Measurements from ENCODE around the gene GLTP. TPM values are rescaled to one million over a fixed set of nuclear protein-coding genes. Genes with fewer than 3 reads are reported as not detected.

GLTP gene
- total RNA-seq, 1 experiment from 2014 or later: 15.5 TPM

DNA sequence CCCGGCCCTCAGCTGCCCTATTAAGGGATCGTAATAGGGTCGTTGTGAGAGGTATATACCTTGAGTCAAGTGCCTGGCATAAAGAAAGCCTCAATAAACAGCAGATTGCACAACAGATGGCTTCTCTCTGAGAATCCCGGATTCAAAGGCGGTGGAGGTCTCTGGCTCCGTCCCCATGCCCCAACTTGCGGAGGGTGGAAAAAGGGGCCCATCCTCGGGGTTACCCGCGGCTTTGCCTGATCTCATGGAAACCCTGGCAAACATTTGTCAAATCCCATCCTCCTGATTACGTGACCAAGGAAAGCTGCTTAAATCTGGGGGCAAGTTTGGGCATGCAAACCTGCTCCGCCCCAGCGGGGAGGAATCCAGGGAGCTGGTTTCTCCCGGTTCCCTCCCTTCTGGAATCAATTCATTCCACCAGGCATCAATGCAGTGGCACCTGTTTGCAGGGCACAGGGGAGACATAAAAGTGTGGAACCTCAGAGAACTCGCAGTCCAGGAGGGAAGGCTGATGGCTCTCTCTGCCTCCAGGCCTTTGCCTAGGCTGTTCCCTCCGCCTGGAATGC is 59.4 kb downstream of the GLTP start:
- no peaks in the 10 kb centered on the region for H3K4me1 ChIP-seq (ENCODE audit: insufficient read depth, low read length)
- TF ChIP-seq, protein P1, sequence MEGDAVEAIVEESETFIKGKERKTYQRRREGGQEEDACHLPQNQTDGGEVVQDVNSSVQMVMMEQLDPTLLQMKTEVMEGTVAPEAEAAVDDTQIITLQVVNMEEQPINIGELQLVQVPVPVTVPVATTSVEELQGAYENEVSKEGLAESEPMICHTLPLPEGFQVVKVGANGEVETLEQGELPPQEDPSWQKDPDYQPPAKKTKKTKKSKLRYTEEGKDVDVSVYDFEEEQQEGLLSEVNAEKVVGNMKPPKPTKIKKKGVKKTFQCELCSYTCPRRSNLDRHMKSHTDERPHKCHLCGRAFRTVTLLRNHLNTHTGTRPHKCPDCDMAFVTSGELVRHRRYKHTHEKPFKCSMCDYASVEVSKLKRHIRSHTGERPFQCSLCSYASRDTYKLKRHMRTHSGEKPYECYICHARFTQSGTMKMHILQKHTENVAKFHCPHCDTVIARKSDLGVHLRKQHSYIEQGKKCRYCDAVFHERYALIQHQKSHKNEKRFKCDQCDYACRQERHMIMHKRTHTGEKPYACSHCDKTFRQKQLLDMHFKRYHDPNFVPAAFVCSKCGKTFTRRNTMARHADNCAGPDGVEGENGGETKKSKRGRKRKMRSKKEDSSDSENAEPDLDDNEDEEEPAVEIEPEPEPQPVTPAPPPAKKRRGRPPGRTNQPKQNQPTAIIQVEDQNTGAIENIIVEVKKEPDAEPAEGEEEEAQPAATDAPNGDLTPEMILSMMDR (conservative IDR thresholded peaks at IDR 0.05): no peak

More for the DNA sequence above, 59.4 kb downstream of the GLTP start:
- Histone ChIP-seq H3T11ph (ENCODE audit: low read length) (no peak overlapping the region), H3K23me2 (ENCODE audit: insufficient read length, low read depth, low read length, poor library complexity, severe bottlenecking) (no peaks in the 10 kb centered on the region), H3K18ac (ENCODE audit: insufficient read length, low read depth, low read length) (no peak overlapping the region), H3K14ac (ENCODE audit: insufficient read depth, low read length) (no peak overlapping the region), H3K9ac (ENCODE audit: extremely low read depth, insufficient read length, low read length) (no peak overlapping the region), H4K8ac (replicated peaks; ENCODE audit: insufficient read length, low read depth, low read length) (no peak overlapping the region), H2BK120ac (ENCODE audit: low read depth, low read length, poor library complexity, severe bottlenecking) (no peak overlapping the region), H3K79me1 (ENCODE audit: insufficient read depth, low read depth, low read length, poor library complexity, severe bottlenecking) (no peaks in the 10 kb centered on the region), H3K27me3 (ENCODE audit: insufficient read depth, low read length) (no peaks in the 10 kb centered on the region), H3K4ac (ENCODE audit: low read depth, low read length) (no peak overlapping the region), H2BK20ac (ENCODE audit: low read depth, low read length, poor library complexity, severe bottlenecking) (no peak overlapping the region), H2BK12ac (ENCODE audit: insufficient read length, low read depth, low read length) (no peak overlapping the region), H4K5ac (ENCODE audit: insufficient read length, low read depth, low read length) (no peak overlapping the region), H2AFZ (ENCODE audit: low read length) (no peak overlapping the region), H4K91ac (ENCODE audit: insufficient read length, low read depth, low read length) (no peak overlapping the region), H3K23ac (ENCODE audit: insufficient read length, low read depth, low read length) (no peak overlapping the region), H2AK5ac (ENCODE audit: insufficient read length, low read length) (no peak overlapping the region), H3K27ac (ENCODE audit: insufficient read length, low read depth, low read length) (no peak overlapping the region), H3K9me3 (ENCODE audit: control insufficient read depth, low read depth, low read length) (no peaks in the 10 kb centered on the region), H3K56ac (ENCODE audit: insufficient read length, low read depth, low read length) (no peak overlapping the region), H2BK15ac (ENCODE audit: low read depth, low read length) (no peak overlapping the region), H2BK5ac (ENCODE audit: insufficient read length, low read length) (no peak overlapping the region), H3K79me2 (ENCODE audit: insufficient read depth, low read length) (no peaks in the 10 kb centered on the region), H4K20me1 (ENCODE audit: control insufficient read depth, insufficient read depth, insufficient read length) (peaks cover 2% of the 10 kb centered on the region), H3K4me2 (ENCODE audit: insufficient read depth, insufficient read length, low read length) (no peak overlapping the region)
- Mint-ChIP-seq H3K4me3 (no peak overlapping the region), H3K27me3 (ENCODE audit: low read depth) (no peaks in the 10 kb centered on the region), H3K9me3 (no peaks in the 10 kb centered on the region), H3K36me3 (ENCODE audit: insufficient read depth in 1 of 3, low read depth in 3 of 3) (no peaks in the 10 kb centered on the region), H3K4me1 (peaks cover 15 to 20% of the 10 kb centered on the region in 2 experiments), H3K27ac (peak overlapping the region in 2 of 3 experiments; percentile 34 to 61; a peak in 2 of 7 replicates)
- no CpG with 5 or more reads among the region's 16 CpGs for WGBS (ENCODE audit: extremely low coverage, insufficient read length, low lambda C conversion rate)
- DNase-seq: no peak

Measured in H9 (cell line).